Hypothalamus (tissue), 51 donors: ENCODE data around the gene DIO1.

Source experiments
- DNase-seq, 51 donors: peaks; one replicate each; lab custom pipeline; 2025; lab: John Stamatoyannopoulos, UW

The DIO1 gene

GRCh38 chr1:53892911-53893310 lies 1.1 kb upstream of the DIO1 start:
- peak in 30 of 51 donors; percentile 5 to 72 (median 34) for DNase-seq

GRCh38 chr1:53894644-53895043 lies 657 bp downstream of the DIO1 start:
- DNase-seq: no peak

DNA sequence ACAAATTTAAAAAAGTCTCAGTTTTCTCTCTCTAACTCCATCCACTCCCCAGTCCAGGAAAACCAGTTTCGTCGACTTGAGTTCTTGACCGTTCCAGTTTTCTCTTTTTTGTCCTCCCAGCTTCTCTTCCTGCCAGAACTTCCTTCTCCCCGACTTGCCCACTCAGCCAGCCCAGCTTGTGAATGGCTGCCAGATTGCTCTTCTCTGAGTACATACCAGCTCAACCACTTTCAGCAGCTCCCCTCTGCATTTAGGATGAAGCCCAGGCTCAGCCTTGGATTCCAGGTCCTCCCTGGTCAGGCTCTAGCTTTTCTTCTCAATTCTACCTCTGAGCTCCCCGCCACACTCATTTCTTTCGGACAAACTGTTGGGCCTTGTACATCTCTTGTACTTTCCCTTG lies 1.4 kb downstream of the DIO1 start:
- no peak for DNase-seq

DNA sequence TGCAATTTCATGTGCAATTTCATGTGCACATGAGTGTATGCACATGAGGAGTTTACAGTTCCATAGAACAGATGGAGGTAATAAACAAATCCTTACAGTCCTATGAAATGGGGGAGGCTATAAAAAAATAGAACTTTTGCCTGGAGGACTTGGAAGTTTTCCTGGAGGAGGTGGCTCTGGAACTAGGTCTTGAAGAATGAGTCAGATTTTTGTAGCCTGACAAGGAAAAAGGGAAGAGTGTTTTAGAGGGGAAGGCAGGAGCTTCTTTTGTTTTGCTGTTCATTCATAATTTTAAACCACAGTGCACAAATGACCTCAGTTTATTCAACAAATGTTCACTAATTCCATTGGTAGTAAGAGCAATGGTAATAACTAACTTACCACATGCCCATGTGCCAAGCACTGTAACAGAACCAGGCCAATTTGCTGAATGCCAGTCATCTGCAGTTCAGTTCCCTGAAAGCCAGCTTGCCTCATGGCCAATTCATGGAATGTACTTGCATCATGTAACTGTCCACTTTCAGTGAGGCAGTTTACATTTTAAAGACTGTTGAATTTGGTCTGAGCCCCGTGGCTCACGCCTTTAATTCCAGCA lies 2.7 kb downstream of the DIO1 start:
- DNase-seq: no peak

DNA sequence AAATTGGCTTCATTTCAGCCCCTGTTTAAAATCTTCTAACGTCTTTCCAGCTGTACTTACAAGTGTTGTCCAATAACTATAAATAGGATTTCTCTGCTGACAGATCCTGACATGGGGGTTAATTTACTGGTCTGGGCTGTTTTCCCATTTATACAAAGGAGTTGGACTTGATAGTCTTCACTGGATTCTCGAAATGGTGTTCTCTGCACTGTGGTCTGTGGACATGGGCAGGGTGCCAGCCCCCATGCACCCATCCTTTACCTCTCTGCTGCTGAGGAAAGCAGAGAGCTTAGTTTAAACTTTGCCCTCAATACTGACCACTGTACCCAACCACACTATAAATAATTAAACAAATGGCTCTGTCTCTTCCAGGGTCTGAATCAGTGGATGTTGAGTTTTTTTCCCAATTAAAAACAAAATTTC lies 5.2 kb downstream of the DIO1 start:
- peak in 8 of 51 donors; percentile 8 to 33 (median 16) for DNase-seq

DNA sequence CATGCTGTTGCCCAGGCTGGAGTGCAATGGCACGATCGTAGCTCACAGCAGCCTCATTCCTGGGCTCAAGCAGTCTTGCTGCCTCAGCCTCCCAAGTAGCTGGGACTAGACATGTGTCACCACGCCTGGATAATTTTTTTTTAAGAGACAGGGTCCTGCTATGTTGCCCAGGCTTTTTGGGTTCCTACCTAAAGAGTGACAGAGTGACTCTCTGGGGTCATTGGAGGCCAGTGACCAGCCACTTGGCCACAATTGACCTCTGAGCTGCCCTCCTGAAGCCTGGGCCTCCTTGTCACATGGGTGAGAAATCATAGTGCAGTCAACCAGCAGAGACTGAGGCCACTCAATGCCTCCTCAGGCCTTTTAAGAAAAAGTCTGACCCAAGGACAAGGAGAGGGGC lies 5.7 kb downstream of the DIO1 start:
- DNase-seq: no peak

- no peak for DNase-seq
Observed at GRCh38 chr1:53902235-53903138, 8.5 kb downstream of the DIO1 start.

- no peak for DNase-seq
Observed at GRCh38 chr1:53905509-53905908, 11.5 kb downstream of the DIO1 start.

DNA sequence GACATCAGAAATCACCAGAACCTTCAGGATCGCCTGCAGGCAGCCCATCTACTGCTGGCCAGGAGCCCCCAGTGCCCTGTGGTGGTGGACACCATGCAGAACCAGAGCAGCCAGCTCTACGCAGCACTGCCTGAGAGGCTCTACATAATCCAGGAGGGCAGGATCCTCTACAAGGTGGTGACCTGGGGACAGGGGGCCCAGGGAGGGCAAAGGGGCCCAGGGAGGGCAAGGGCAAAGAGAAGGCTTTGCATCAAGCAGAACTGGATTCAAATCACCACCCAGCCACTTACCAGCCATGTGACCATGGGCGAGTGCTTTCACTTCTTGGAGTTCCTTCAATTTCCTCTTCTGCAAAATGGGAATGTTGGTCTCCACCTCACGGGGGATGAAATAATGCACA lies 12.1 kb downstream of the DIO1 start:
- no peak for DNase-seq

DNA sequence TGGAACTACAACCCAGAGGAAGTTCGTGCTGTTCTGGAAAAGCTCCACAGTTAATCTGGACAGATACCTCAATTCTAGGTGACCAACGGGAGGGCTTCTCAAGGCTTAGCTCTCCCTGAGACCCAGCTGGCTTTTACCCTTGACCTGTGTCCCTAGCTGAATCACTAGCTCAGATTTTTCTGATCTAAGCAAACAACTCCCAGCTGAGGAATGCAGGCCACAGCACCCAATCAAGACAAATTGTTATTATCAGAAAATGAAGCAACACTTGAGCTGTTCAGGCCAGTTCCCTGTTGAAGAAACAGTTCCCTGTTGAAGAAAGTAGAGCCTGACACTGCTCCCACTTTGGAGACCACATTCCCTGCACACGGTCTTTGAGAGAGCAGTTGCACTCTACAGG lies 16.0 kb downstream of the DIO1 start:
- no peak for DNase-seq

DNA sequence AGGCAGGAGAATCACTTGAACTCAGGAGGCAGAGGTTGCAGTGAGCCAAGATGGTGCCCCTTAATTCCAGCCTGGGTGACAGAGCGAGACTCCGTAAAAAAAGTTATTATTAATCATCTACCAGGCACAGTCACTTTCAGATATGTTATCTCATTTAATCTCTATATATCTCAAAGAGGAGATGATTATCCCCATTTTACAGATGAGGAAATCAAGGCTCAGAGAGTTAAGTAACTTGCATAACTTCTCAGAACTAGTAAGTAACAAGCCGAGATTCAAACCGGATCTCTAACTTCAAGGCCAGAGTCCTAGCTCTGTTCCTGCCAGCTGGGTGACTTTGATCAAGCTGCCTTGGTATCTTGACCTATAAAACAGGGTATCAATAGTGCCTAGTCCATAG lies 17.5 kb downstream of the DIO1 start:
- DNase-seq: no peak

- DNase-seq: peak in 1 of 51 donors; percentile 61
Observed at GRCh38 chr1:53913352-53914033, 19.5 kb downstream of the DIO1 start.

- DNase-seq: no peak
Observed at GRCh38 chr1:53918343-53918742, 24.4 kb downstream of the DIO1 start.

GRCh38 chr1:53919675-53920066 lies 25.7 kb downstream of the DIO1 start:
- DNase-seq: no peak

DNA sequence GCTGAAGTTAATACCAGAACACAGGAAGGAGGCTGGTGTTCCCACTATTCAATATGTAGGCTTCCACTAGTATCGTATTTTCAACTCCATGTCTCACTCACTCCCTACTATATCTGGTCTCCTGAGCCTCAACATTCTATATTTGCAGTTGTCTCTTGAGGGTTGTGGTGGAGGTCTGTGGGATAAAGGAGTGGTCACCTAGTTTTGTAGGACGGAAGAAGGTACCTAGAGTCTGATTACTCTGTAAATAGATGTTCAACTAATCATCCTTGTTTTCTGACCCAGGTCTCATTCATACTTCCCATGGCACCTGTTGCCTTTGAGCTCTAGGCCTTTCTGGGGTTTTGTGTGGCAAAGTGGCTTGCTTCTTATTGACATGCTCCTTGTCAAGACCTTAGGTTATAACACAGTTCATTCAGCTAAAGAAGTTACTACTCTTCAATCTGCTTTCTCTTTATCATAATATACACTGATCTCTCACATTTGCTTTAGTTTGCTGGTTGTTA lies 33.4 kb downstream of the DIO1 start:
- DNase-seq: no peak

GRCh38 chr1:53929246-53929960 lies 35.4 kb downstream of the DIO1 start:
- DNase-seq: no peak

GRCh38 chr1:53930932-53931331 lies 36.9 kb downstream of the DIO1 start:
- no peak for DNase-seq

DNA sequence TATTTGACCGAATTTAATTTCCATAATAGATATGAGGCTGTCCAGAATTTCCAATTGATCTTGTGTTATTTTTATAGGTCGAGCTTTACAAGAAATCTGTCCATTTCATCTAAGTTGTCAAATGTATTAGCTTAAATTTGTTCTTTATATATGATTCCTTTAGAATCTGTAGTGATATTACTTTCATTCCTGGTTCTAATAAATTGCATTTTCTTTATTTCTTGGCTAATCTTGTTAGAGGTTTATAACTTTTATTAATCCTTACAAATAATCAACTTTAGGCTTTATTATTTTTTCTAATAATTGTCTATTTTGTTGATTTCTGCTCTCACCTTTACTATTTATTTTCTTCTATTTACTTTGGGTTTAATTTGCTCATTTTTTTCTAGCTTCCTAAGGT lies 37.5 kb downstream of the DIO1 start:
- no peak for DNase-seq

GRCh38 chr1:53934170-53934765 lies 40.3 kb downstream of the DIO1 start:
- no peak for DNase-seq

- DNase-seq: no peak
Observed at GRCh38 chr1:53936430-53936829, 42.4 kb downstream of the DIO1 start.
